GM12878 (cell line): Measurements from ENCODE around the gene TXNIP.

Source experiments
- ATF3 ChIP-seq: IDR thresholded peaks from 2 replicates; pipeline ENCODE4 v1.6.1; 2011; ENCODE audit warnings: low read depth, mild to moderate bottlenecking, low read length, moderate library complexity, borderline replicate concordance; ENCODE audit errors: extremely low read depth
- CBX5 ChIP-seq: sonication (generic); IDR thresholded peaks from 2 replicates; pipeline ENCODE4 v1.6.1; 2016; ENCODE audit warnings: low read depth, moderate library complexity, mild to moderate bottlenecking, inconsistent platforms
- CEBPB ChIP-seq, 2 experiments: fragments of 150-350 bp in 1 of 2; IDR thresholded peaks; 2 replicates each; pipeline ENCODE4 v1.6.1; 2012 to 2014; ENCODE audit warnings: low read depth in 2 of 2, low read length in 2 of 2, borderline replicate concordance in 1 of 2, inconsistent platforms in 1 of 2
- CHD4 ChIP-seq: fragments of 200-600 bp; sonication (generic); IDR thresholded peaks from 2 replicates; pipeline ENCODE4 v1.6.1; 2016; ENCODE audit warnings: mild to moderate bottlenecking
- CTCF ChIP-seq, 3 experiments: IDR thresholded peaks in 2 of 3; conservative IDR thresholded peaks in 1 of 3; 2 replicates each; pipeline ENCODE4 v1.5.1; 2011; ENCODE audit warnings: low read depth in 3 of 3, low read length in 3 of 3, mild to moderate bottlenecking in 3 of 3, control low read depth in 2 of 3, moderate library complexity in 2 of 3, inconsistent platforms in 1 of 3, mixed read lengths in 1 of 3; ENCODE audit not compliant: control insufficient read depth in 2 of 3, insufficient read depth in 1 of 3; ENCODE audit errors: extremely low read depth in 1 of 3
- EGR1 ChIP-seq, 2 experiments: IDR thresholded peaks; 1 replicate in 1 of 2; 2 replicates in 1 of 2; pipeline ENCODE4 v1.6.1; 2011 to 2012; ENCODE audit warnings: low read depth in 2 of 2, low read length in 2 of 2, borderline replicate concordance in 1 of 2, mild to moderate bottlenecking in 1 of 2, moderate library complexity in 1 of 2
- EZH2 ChIP-seq: IDR thresholded peaks from 2 replicates; pipeline ENCODE4 v1.6.1; 2012; ENCODE audit warnings: low read depth, mild to moderate bottlenecking, control low read depth, inconsistent platforms, low read length, borderline replicate concordance; ENCODE audit not compliant: control insufficient read depth
- HDAC6 ChIP-seq: fragments of 200-600 bp; sonication (generic); IDR thresholded peaks from one replicate; pipeline ENCODE4 v1.8.0; 2017; ENCODE audit warnings: antibody characterized with exemption; ENCODE audit not compliant: unreplicated experiment
- NFIC ChIP-seq: IDR thresholded peaks from 2 replicates; pipeline ENCODE4 v1.6.1; 2012; ENCODE audit warnings: low read depth, mild to moderate bottlenecking, inconsistent platforms, low read length, moderate library complexity
- POLR2A ChIP-seq: IDR thresholded peaks from 2 replicates; pipeline ENCODE4 v1.6.1; 2011; ENCODE audit warnings: low read depth, mild to moderate bottlenecking, low read length
- POLR2AphosphoS5 ChIP-seq: IDR thresholded peaks from 2 replicates; pipeline ENCODE4 v1.6.1; 2011; ENCODE audit warnings: mild to moderate bottlenecking, low read length, inconsistent platforms
- POU2F2 ChIP-seq: IDR thresholded peaks from 3 replicates; pipeline ENCODE4 v1.6.1; 2011; ENCODE audit warnings: low read depth, mild to moderate bottlenecking, low read length, borderline replicate concordance
- SREBF1 ChIP-seq: IDR thresholded peaks from 2 replicates; pipeline ENCODE4 v1.6.1; 2012; ENCODE audit warnings: mild to moderate bottlenecking, low read length

- no peak for TF ChIP-seq CEBPB (IDR thresholded peaks at IDR 0.05; ENCODE audit: borderline replicate concordance in 1 of 2, low read depth in 2 of 2, low read length in 2 of 2)
- no peak for TF ChIP-seq ATF3
- TF ChIP-seq EGR1 (IDR thresholded peaks at IDR 0.05; ENCODE audit: borderline replicate concordance in 1 of 2, low read depth in 2 of 2, low read length in 2 of 2): no peak
- TF ChIP-seq POLR2AphosphoS5: no peak
- no peak for TF ChIP-seq EZH2
- TF ChIP-seq NFIC: no peak
- TF ChIP-seq HDAC6: no peak
- no peak for TF ChIP-seq CTCF (IDR thresholded peaks at IDR 0.05 in 2 of 3, conservative IDR thresholded peaks at IDR 0.05 in 1 of 3; ENCODE audit: control insufficient read depth in 2 of 3, extremely low read depth in 1 of 3, insufficient read depth in 1 of 3, low read depth in 3 of 3, low read length in 3 of 3)
- TF ChIP-seq POU2F2: no peak
- TF ChIP-seq POLR2A: no peak
- no peak for TF ChIP-seq CBX5
- TF ChIP-seq CHD4: no peak
- no peak for TF ChIP-seq SREBF1
Observed at GRCh38 chr1:145953861-145954260, 42.5 kb downstream of the TXNIP start.
